SK-N-SH (cell line): ENCODE results near the gene PTCH2. TPM values are rescaled to one million over a fixed set of nuclear protein-coding genes. Genes with fewer than 3 reads are reported as not detected.
A peak's percentile ranks its signal among the peaks of the same experiment; 100 is the strongest.

Experiments
- CTCF ChIA-PET: fragments of 300-600, 350-600 bp; formaldehyde crosslinking; extraction: SDS; loops from one replicate; lab custom pipeline; 2021; lab: Yijun Ruan, JAX
- POLR2A ChIA-PET: fragments of 350-600 bp; sonication (Branson Sonifier 250); formaldehyde crosslinking; extraction: SDS; loops from one replicate; lab custom pipeline; 2020; ENCODE audit warnings: antibody characterized with exemption, inconsistent platforms; lab: Yijun Ruan, JAX
- DNase-seq: peaks from one replicate; pipeline ENCODE4 v3.0.0; 2012
- H2AFZ ChIP-seq: fragments of 200-600 bp; sonication (generic); 2 replicates; pipeline ENCODE4 v1.8.1; 2016; ENCODE audit warnings: antibody characterized with exemption, mild to moderate bottlenecking, low read depth
- H3F3A ChIP-seq: fragments of 200-600 bp; sonication (generic); replicated peaks from 2 replicates; pipeline ENCODE3; 2016; ENCODE audit warnings: antibody characterized with exemption, mild to moderate bottlenecking; ENCODE audit not compliant: insufficient read depth
- H3K27ac ChIP-seq, 2 experiments: fragments of 200-500 bp in 1 of 2; fragments of 200-600 bp in 1 of 2; sonication (Bioruptor generic) in 1 of 2; sonication (generic), shearing (Covaris generic) in 1 of 2; 2 replicates each; pipeline versions ENCODE4 v1.5.1 to v1.6.1; 2014 to 2016; ENCODE audit warnings: low read depth in 2 of 2, inconsistent platforms in 1 of 2, low read length in 1 of 2, mild to moderate bottlenecking in 1 of 2, mixed read lengths in 1 of 2
- H3K27me3 ChIP-seq: fragments of 200-600 bp; sonication (generic), shearing (Covaris generic); 2 replicates; pipeline ENCODE4 v1.6.1; 2016; ENCODE audit warnings: mixed run types; ENCODE audit not compliant: insufficient read depth
- H3K36me3 ChIP-seq, 2 experiments: fragments of 200-500 bp in 1 of 2; fragments of 200-600 bp in 1 of 2; sonication (Bioruptor generic) in 1 of 2; sonication (generic) in 1 of 2; replicated peaks in 1 of 2; 2 replicates each; pipeline versions ENCODE3 to v1.5.1; 2014 to 2016; ENCODE audit warnings: low read length in 1 of 2, mild to moderate bottlenecking in 1 of 2; ENCODE audit not compliant: insufficient read depth in 2 of 2, control insufficient read depth in 1 of 2
- H3K4me1 ChIP-seq, 2 experiments: fragments of 200-500 bp in 1 of 2; fragments of 200-600 bp in 1 of 2; sonication (Bioruptor generic) in 1 of 2; sonication (generic), shearing (Covaris generic) in 1 of 2; 2 replicates each; pipeline versions ENCODE4 v1.5.1 to v1.6.1; 2014 to 2016; ENCODE audit warnings: low read depth in 1 of 2, low read length in 1 of 2, mixed run types in 1 of 2; ENCODE audit not compliant: insufficient read depth in 2 of 2, control insufficient read depth in 1 of 2
- H3K4me2 ChIP-seq: fragments of 200-600 bp; sonication (generic), shearing (Covaris generic); 2 replicates; pipeline ENCODE4 v1.6.1; 2017; ENCODE audit warnings: mixed run types
- H3K4me3 ChIP-seq, 2 experiments: fragments of 200-500 bp in 1 of 2; fragments of 200-600 bp in 1 of 2; sonication (Bioruptor generic) in 1 of 2; sonication (generic), shearing (Covaris generic) in 1 of 2; 2 replicates each; pipeline versions ENCODE4 v1.5.1 to v1.8.1; 2014 to 2016; ENCODE audit warnings: low read depth in 2 of 2, inconsistent platforms in 1 of 2, low read length in 1 of 2, mild to moderate bottlenecking in 1 of 2, mixed read lengths in 1 of 2, moderate library complexity in 1 of 2
- H3K79me2 ChIP-seq: fragments of 200-600 bp; sonication (generic); 2 replicates; pipeline ENCODE4 v1.8.1; 2017; ENCODE audit warnings: mild to moderate bottlenecking; ENCODE audit not compliant: insufficient read depth
- H3K9ac ChIP-seq: fragments of 200-600 bp; sonication (generic); 2 replicates; pipeline ENCODE4 v1.6.1; 2017; ENCODE audit warnings: mixed run types
- H3K9me2 ChIP-seq: fragments of 200-600 bp; sonication (generic); 2 replicates; pipeline ENCODE4 v1.6.1; 2017; ENCODE audit warnings: mixed run types
- H3K9me3 ChIP-seq: fragments of 200-600 bp; sonication (generic); 2 replicates; pipeline ENCODE4 v1.6.1; 2017; ENCODE audit warnings: mixed run types, mild to moderate bottlenecking, moderate library complexity
- H4K20me1 ChIP-seq: fragments of 200-600 bp; sonication (generic); 2 replicates; pipeline ENCODE4 v1.6.1; 2017; ENCODE audit warnings: mild to moderate bottlenecking, mixed run types; ENCODE audit not compliant: insufficient read depth
- CHD2 ChIP-seq: fragments of 150-350 bp; IDR thresholded peaks from 2 replicates; pipeline ENCODE4 v1.6.1; 2018; ENCODE audit warnings: low read length; ENCODE audit not compliant: partially characterized antibody
- GABPA ChIP-seq: IDR thresholded peaks from 2 replicates; pipeline ENCODE4 v1.4.0; 2012; ENCODE audit warnings: low read depth, mild to moderate bottlenecking
- GATA2 ChIP-seq: sonication (generic); formaldehyde crosslinking; IDR thresholded peaks from 2 replicates; pipeline ENCODE4 v1.5.0; 2020; ENCODE audit warnings: mild to moderate bottlenecking, missing genetic modification reagents
- MEF2A ChIP-seq: IDR thresholded peaks from 2 replicates; pipeline ENCODE4 v1.4.0; 2012; ENCODE audit warnings: low read depth, borderline replicate concordance
- NRF1 ChIP-seq: IDR thresholded peaks from 2 replicates; pipeline ENCODE4 v1.6.1; 2012; ENCODE audit warnings: low read depth, mild to moderate bottlenecking, low read length
- POLR2AphosphoS5 ChIP-seq: IDR thresholded peaks from 2 replicates; pipeline ENCODE4 v1.6.1; 2012; ENCODE audit warnings: low read depth, low read length
- RXRA ChIP-seq: IDR thresholded peaks from 2 replicates; pipeline ENCODE4 v1.4.0; 2012; ENCODE audit warnings: low read depth, mild to moderate bottlenecking, borderline replicate concordance
- TEAD4 ChIP-seq: IDR thresholded peaks from 2 replicates; pipeline ENCODE4 v1.4.0; 2012; ENCODE audit warnings: mild to moderate bottlenecking, borderline replicate concordance; ENCODE audit not compliant: insufficient read depth
- WGBS: methylation state at CpG from one replicate; pipeline ENCODE4 v1.1.6; 2017; ENCODE audit warnings: low lambda C conversion rate; 5-methylcytosine and 5-hydroxymethylcytosine counted together
- polyA plus RNA-seq, 3 experiments: library from polyadenylated mRNA; depleted of rRNA; stranded (reverse); fragments of >200 nt; gene quantifications; 2 replicates each; pipeline ENCODE4 v1.2.3, GENCODE V29; 2012
- TF ChIP-seq, protein P1 (sequence below): IDR thresholded peaks from 2 replicates; pipeline ENCODE4 v1.4.0; 2012; ENCODE audit warnings: low read depth
- TF ChIP-seq, protein P2 (sequence below): IDR thresholded peaks from 2 replicates; pipeline ENCODE4 v1.4.0; 2012; ENCODE audit warnings: low read depth, borderline replicate concordance
- TF ChIP-seq, protein P3 (sequence below): IDR thresholded peaks from 2 replicates; pipeline ENCODE4 v1.6.1; 2012; ENCODE audit warnings: mild to moderate bottlenecking, low read depth, low read length, moderate library complexity
- TF ChIP-seq, protein P4 (sequence below): IDR thresholded peaks from 2 replicates; pipeline ENCODE4 v1.4.0; 2012; ENCODE audit warnings: low read depth, borderline replicate concordance
- TF ChIP-seq, protein P5 (sequence below): fragments of 150-350 bp; IDR thresholded peaks from 2 replicates; pipeline ENCODE4 v1.6.1; 2016; ENCODE audit warnings: mild to moderate bottlenecking, low read depth, low read length

PTCH2 gene
- polyA plus RNA-seq, 1 of the 3 experiments (the other 2 are of a cell fraction), result 1.2 TPM

DNA sequence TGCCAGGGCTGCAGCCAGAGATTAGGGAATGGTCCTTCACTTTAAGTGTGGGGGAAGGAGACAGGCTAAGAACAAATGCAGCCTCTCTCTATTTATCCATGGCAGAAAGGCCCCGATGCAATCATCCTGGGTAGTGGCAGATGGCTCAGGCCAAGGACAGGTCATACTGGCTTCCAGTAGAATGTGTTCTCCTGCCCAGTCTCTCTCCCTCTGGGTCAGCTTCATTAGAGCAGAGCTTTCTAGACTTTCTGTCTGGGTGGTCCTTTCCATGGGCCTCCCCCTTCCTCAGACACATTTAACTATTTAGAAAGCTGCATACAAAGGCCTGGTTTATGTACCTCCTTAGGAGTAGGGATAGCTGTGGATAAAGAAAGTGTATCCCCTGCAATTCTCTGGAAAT is 4.8 kb upstream of the PTCH2 start:
- Histone ChIP-seq H3K4me2 (no peak overlapping the region), H3K79me2 (no peaks in the 10 kb centered on the region), H3K9me2 (no peaks in the 10 kb centered on the region), H3K27ac (no peak overlapping the region), H3K27me3 (no peaks in the 10 kb centered on the region), H3K4me1 (no peaks in the 10 kb centered on the region), H3K9ac (no peak overlapping the region), H2AFZ (no peak overlapping the region), H3K9me3 (no peaks in the 10 kb centered on the region), H3K4me3 (no peak overlapping the region), H3F3A (peaks cover 2% of the 10 kb centered on the region), H4K20me1 (no peaks in the 10 kb centered on the region), H3K36me3 (no peaks in the 10 kb centered on the region)
- TF ChIP-seq TEAD4 (no peak), NRF1 (no peak), MEF2A (no peak), GATA2 (CRISPR knock-in tag) (no peak)
- TF ChIP-seq, protein P1, sequence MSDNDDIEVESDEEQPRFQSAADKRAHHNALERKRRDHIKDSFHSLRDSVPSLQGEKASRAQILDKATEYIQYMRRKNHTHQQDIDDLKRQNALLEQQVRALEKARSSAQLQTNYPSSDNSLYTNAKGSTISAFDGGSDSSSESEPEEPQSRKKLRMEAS, result no peak
- DNase-seq, result no peak
- ChIA-PET POLR2A (no interaction called here), CTCF (interaction anchor here (0.8 to 1.7 kb wide), 3 partner anchors 11 to 166 kb away, joined by 3 to 5 read pairs (median 3); no protein-coding TSS in a partner anchor)
- 100% methylated on average over 1 of the region's 1 CpG for WGBS

DNA sequence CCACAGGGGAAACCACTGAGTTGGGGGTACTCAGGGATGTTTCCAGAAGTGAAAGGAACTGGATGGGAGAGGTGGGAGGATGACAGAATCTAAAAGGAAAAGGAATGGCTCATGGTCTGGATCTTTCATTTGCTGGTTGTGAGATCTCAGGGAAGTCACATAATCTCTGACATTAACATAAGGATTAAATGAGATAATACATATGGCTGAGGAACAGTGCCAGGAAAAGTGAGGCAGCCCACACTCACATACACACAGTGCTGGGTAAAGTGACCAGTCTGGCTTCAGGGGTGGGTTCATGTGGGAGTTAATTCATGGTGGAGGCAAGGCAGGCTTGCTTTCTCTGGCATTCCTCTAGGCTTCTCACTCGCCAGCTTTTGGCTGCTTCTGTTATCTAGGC is 3.9 kb upstream of the PTCH2 start:
- DNase-seq, result no peak
- ChIA-PET POLR2A (no interaction called here), CTCF (no interaction called here)
- H4K20me1 ChIP-seq, result no peaks in the 10 kb centered on the region
- no peak overlapping the region for H3K4me2 ChIP-seq
- H3K9me3 ChIP-seq, result no peaks in the 10 kb centered on the region
- H3K27ac ChIP-seq, result no peak overlapping the region
- TF ChIP-seq, protein P2, sequence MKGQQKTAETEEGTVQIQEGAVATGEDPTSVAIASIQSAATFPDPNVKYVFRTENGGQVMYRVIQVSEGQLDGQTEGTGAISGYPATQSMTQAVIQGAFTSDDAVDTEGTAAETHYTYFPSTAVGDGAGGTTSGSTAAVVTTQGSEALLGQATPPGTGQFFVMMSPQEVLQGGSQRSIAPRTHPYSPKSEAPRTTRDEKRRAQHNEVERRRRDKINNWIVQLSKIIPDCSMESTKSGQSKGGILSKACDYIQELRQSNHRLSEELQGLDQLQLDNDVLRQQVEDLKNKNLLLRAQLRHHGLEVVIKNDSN, result no peak
- no peak for TF ChIP-seq POLR2AphosphoS5
- H2AFZ ChIP-seq, result no peak overlapping the region
- H3K4me3 ChIP-seq, result no peak overlapping the region
- H3K79me2 ChIP-seq, result no peaks in the 10 kb centered on the region
- H3K36me3 ChIP-seq, result no peaks in the 10 kb centered on the region
- WGBS, result 100% methylated on average over 1 of the region's 1 CpG
- H3K4me1 ChIP-seq, result peaks cover 0 to 2% of the 10 kb centered on the region in 2 experiments; a peak in 1 of 4 replicates
- no peak overlapping the region for H3K9ac ChIP-seq
- H3F3A ChIP-seq, result peaks cover 2% of the 10 kb centered on the region
- H3K9me2 ChIP-seq, result no peaks in the 10 kb centered on the region
- H3K27me3 ChIP-seq, result no peaks in the 10 kb centered on the region

DNA sequence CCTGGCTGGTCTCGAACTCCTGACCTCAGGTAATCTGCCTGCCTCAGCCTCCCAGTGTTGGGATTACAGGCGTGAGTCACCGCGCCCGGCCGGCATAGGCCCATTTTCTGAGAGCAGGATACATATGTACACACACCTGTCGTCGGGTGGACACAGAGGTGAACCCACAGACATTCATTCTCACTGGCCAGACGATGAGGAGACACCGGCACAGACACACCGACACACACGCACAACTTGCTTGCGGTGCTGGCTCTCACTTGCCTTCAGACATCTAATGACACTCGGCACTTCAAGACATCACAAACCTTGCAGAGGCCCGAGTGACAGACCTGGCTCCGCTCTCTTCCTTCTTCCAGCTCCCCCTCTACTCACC is 579 bp downstream of the PTCH2 start:
- H3K4me3 ChIP-seq, result peak overlapping the region; percentile 55 to 58
- DNase-seq, result no peak
- H3K4me2 ChIP-seq, result peak overlapping the region; percentile 95
- no peaks in the 10 kb centered on the region for H3K36me3 ChIP-seq
- ChIA-PET CTCF (interaction anchor here (1.6 to 2.7 kb wide), 2 partner anchors 169 to 172 kb away, joined by 9 to 10 read pairs; partner anchors contain the start of genes HECTD3 and UROD), POLR2A (interaction anchor here (0.6 to 1.8 kb wide), 3 partner anchors 65 to 169 kb away, joined by 3 to 15 read pairs (median 3); partner anchors contain the start of genes HECTD3, RPS8 and UROD)
- H3K9ac ChIP-seq, result peak overlapping the region; percentile 67
- WGBS, result 86% methylated on average over 12 of the region's 16 CpGs
- peaks cover 0 to 2% of the 10 kb centered on the region in 2 experiments; a peak in 1 of 4 replicates for H3K4me1 ChIP-seq
- H3K9me2 ChIP-seq, result no peaks in the 10 kb centered on the region
- no peaks in the 10 kb centered on the region for H4K20me1 ChIP-seq
- peaks cover 5% of the 10 kb centered on the region for H3F3A ChIP-seq
- H3K9me3 ChIP-seq, result no peaks in the 10 kb centered on the region
- H3K79me2 ChIP-seq, result no peaks in the 10 kb centered on the region
- H3K27me3 ChIP-seq, result no peaks in the 10 kb centered on the region
- no peak overlapping the region for H3K27ac ChIP-seq
- H2AFZ ChIP-seq, result peak overlapping the region; percentile 85
- TF ChIP-seq, protein P3, sequence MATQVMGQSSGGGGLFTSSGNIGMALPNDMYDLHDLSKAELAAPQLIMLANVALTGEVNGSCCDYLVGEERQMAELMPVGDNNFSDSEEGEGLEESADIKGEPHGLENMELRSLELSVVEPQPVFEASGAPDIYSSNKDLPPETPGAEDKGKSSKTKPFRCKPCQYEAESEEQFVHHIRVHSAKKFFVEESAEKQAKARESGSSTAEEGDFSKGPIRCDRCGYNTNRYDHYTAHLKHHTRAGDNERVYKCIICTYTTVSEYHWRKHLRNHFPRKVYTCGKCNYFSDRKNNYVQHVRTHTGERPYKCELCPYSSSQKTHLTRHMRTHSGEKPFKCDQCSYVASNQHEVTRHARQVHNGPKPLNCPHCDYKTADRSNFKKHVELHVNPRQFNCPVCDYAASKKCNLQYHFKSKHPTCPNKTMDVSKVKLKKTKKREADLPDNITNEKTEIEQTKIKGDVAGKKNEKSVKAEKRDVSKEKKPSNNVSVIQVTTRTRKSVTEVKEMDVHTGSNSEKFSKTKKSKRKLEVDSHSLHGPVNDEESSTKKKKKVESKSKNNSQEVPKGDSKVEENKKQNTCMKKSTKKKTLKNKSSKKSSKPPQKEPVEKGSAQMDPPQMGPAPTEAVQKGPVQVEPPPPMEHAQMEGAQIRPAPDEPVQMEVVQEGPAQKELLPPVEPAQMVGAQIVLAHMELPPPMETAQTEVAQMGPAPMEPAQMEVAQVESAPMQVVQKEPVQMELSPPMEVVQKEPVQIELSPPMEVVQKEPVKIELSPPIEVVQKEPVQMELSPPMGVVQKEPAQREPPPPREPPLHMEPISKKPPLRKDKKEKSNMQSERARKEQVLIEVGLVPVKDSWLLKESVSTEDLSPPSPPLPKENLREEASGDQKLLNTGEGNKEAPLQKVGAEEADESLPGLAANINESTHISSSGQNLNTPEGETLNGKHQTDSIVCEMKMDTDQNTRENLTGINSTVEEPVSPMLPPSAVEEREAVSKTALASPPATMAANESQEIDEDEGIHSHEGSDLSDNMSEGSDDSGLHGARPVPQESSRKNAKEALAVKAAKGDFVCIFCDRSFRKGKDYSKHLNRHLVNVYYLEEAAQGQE, result no peak
- TF ChIP-seq CHD2 (no peak), GABPA (no peak), POLR2AphosphoS5 (no peak), RXRA (no peak)
- TF ChIP-seq, protein P4, sequence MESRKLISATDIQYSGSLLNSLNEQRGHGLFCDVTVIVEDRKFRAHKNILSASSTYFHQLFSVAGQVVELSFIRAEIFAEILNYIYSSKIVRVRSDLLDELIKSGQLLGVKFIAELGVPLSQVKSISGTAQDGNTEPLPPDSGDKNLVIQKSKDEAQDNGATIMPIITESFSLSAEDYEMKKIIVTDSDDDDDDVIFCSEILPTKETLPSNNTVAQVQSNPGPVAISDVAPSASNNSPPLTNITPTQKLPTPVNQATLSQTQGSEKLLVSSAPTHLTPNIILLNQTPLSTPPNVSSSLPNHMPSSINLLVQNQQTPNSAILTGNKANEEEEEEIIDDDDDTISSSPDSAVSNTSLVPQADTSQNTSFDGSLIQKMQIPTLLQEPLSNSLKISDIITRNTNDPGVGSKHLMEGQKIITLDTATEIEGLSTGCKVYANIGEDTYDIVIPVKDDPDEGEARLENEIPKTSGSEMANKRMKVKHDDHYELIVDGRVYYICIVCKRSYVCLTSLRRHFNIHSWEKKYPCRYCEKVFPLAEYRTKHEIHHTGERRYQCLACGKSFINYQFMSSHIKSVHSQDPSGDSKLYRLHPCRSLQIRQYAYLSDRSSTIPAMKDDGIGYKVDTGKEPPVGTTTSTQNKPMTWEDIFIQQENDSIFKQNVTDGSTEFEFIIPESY, result no peak
- TF ChIP-seq, protein P5, sequence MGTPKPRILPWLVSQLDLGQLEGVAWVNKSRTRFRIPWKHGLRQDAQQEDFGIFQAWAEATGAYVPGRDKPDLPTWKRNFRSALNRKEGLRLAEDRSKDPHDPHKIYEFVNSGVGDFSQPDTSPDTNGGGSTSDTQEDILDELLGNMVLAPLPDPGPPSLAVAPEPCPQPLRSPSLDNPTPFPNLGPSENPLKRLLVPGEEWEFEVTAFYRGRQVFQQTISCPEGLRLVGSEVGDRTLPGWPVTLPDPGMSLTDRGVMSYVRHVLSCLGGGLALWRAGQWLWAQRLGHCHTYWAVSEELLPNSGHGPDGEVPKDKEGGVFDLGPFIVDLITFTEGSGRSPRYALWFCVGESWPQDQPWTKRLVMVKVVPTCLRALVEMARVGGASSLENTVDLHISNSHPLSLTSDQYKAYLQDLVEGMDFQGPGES, result no peak
